Esophagus squamous epithelium (tissue), 4 donors: ENCODE results near the gene MAD1L1.

Experiments
- POLR2A ChIP-seq, 4 donors: fragments of 450-650 bp; IDR thresholded peaks; one replicate each; pipeline ENCODE4 v1.6.1; 2017; ENCODE audit warnings: antibody characterized with exemption in 4 of 4, mild to moderate bottlenecking in 4 of 4, moderate library complexity in 3 of 4
- TF ChIP-seq, protein P1 (sequence below), 6 experiments: fragments of 450-650 bp in 4 of 6; fragments of 200-600 bp in 2 of 6; sonication (generic) in 2 of 6; IDR thresholded peaks; one replicate each; pipeline ENCODE4 v1.5.1; 2016 to 2019; ENCODE audit warnings: antibody characterized with exemption in 6 of 6, mild to moderate bottlenecking in 4 of 6, moderate library complexity in 4 of 6

GRCh38 chr7:1938788-1939433 is 293.8 kb downstream of the MAD1L1 start:
- TF ChIP-seq, protein P1, sequence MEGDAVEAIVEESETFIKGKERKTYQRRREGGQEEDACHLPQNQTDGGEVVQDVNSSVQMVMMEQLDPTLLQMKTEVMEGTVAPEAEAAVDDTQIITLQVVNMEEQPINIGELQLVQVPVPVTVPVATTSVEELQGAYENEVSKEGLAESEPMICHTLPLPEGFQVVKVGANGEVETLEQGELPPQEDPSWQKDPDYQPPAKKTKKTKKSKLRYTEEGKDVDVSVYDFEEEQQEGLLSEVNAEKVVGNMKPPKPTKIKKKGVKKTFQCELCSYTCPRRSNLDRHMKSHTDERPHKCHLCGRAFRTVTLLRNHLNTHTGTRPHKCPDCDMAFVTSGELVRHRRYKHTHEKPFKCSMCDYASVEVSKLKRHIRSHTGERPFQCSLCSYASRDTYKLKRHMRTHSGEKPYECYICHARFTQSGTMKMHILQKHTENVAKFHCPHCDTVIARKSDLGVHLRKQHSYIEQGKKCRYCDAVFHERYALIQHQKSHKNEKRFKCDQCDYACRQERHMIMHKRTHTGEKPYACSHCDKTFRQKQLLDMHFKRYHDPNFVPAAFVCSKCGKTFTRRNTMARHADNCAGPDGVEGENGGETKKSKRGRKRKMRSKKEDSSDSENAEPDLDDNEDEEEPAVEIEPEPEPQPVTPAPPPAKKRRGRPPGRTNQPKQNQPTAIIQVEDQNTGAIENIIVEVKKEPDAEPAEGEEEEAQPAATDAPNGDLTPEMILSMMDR (IDR thresholded peaks at IDR 0.05): no peak
- no peak for TF ChIP-seq POLR2A (IDR thresholded peaks at IDR 0.05)
